SH-SY5Y (cell line): ENCODE data around the gene DLG5.

Source experiments
- GATA2 ChIP-seq: IDR thresholded peaks from 2 replicates; pipeline ENCODE4 v1.6.1; 2011; ENCODE audit warnings: mild to moderate bottlenecking, low read depth, low read length
- GATA3 ChIP-seq: IDR thresholded peaks from 2 replicates; pipeline ENCODE4 v1.6.1; 2011; ENCODE audit warnings: low read depth, mild to moderate bottlenecking, low read length, moderate library complexity

DNA sequence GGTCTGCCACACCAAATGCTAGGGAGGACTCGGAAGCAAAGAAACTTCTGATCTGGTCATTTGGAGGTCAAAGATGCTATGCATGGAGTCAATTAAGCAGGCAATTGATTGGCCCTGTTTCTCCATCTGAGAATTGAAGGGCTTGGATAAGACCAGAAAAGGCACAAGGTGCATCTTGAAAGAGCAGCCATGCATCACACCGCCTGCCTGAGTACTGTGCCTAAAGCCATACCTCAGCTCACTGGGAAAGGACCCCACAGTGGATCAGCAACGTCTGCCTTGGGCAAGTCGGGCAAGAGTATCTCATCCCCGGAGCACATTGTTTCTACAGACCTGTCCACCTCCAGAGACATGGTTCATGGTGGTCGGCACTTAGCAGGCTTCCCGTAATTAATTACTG lies 42.4 kb downstream of the DLG5 start:
- TF ChIP-seq GATA2 (no peak), GATA3 (no peak)
